ENCODE measurements around the gene INAFM1. TPM values are rescaled to one million over a fixed set of nuclear protein-coding genes. Genes with fewer than 3 reads are reported as not detected.

The INAFM1 gene
- total RNA-seq, 2 experiments from 2014 or later, result 16.9 to 19.3 TPM

DNA sequence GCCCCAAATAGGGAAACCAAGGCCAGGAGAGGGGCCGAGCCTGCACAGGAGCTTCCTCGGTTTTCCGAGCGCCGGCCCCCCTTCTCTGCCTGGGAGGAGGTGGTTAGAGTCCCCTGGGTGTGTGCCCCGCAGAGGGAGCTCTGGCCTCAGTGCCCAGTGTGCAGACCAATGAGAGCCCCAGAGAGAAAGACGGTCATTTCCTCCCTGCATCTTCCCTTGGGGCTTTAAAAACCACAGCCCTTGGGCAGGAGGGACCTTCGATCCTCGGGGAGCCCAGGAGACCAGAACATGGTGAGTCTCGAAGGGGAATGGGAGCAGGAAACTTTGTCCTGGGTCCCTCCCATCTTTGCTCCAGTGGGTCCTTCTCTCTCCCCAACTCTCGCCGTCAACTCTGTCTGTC, 34.9 kb downstream of the INAFM1 start, which contains the start of gene C5AR1:
C5AR1 (plus strand) TSS at position 254 of the 400 bp plus-strand sequence; CDS start at position 289, 35 bp downstream.
- no peak within 1 kb of the TSS for H3K27ac Mint-ChIP-seq
- Histone ChIP-seq H3K36me3 (ENCODE audit: insufficient read depth, low read length) (no peaks in the 10 kb centered on the region), H3K4me1 (ENCODE audit: insufficient read depth, low read length) (peaks cover 4% of the 10 kb centered on the region), H3K27me3 (ENCODE audit: control insufficient read depth in 1 of 2, insufficient read depth in 2 of 2, low read length in 2 of 2) (peaks cover 0 to 3% of the 10 kb centered on the region in 2 experiments), H3K4me3 (ENCODE audit: low read length) (peak within 1 kb of the TSS; percentile 5), H3K9me3 (ENCODE audit: control insufficient read depth in 1 of 2, insufficient read depth in 1 of 2, low read length in 2 of 2) (no peaks in the 10 kb centered on the region), H3K27ac (ENCODE audit: low read depth in 1 of 2, low read length in 2 of 2) (no peak within 1 kb of the TSS)
- no peaks in the 10 kb centered on the region for H3K36me3 Mint-ChIP-seq (ENCODE audit: low read depth)
- DNase-seq, result peak in 2 of 14 experiments; percentile 23 to 45
- peaks cover 25% of the 10 kb centered on the region for H3K27me3 Mint-ChIP-seq
- H3K9me3 Mint-ChIP-seq, result no peaks in the 10 kb centered on the region
- H3K4me1 Mint-ChIP-seq (ENCODE audit: low read depth), result peaks cover 5% of the 10 kb centered on the region
- ChIA-PET POLR2A (no interaction called here), CTCF (interaction anchor here (1.2 kb wide), 1 partner anchor 39 kb away, joined by 3 read pairs; the partner anchor contains the start of gene DHX34)
- TF ChIP-seq, protein P1, sequence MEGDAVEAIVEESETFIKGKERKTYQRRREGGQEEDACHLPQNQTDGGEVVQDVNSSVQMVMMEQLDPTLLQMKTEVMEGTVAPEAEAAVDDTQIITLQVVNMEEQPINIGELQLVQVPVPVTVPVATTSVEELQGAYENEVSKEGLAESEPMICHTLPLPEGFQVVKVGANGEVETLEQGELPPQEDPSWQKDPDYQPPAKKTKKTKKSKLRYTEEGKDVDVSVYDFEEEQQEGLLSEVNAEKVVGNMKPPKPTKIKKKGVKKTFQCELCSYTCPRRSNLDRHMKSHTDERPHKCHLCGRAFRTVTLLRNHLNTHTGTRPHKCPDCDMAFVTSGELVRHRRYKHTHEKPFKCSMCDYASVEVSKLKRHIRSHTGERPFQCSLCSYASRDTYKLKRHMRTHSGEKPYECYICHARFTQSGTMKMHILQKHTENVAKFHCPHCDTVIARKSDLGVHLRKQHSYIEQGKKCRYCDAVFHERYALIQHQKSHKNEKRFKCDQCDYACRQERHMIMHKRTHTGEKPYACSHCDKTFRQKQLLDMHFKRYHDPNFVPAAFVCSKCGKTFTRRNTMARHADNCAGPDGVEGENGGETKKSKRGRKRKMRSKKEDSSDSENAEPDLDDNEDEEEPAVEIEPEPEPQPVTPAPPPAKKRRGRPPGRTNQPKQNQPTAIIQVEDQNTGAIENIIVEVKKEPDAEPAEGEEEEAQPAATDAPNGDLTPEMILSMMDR (IDR thresholded peaks at IDR 0.05), result no peak
- intact Hi-C loops (cut with DNase I, micrococcal nuclease), result no loop called here
- ATAC-seq (ENCODE audit: poor library complexity), result no peak
- no peak within 1 kb of the TSS for H3K4me3 Mint-ChIP-seq

DNA sequence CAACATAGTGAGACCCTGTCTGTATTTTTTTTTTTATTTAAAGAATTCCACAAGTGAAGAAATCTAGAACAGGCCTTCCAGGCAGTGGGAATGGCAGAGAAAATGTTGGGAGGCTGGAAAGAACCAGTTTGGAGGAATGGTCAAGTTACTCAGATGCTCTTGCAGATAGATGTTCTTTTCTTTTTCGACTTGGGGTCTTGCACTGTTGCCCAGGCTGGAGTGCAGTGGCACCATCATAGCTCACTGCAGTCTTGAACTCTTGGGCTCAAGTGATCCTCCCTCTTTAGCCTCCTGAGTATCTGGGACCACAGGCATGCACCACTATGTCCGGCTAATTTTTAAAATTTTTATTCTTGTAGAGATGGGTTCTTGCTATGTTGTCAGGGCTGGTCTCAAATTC, 35.6 kb downstream of the INAFM1 start:
- DNase-seq, result no peak
- peak overlapping the region; percentile 5 for H3K4me3 ChIP-seq (ENCODE audit: low read length)
- ChIA-PET CTCF (interaction anchor here (1.2 kb wide), 1 partner anchor 39 kb away, joined by 3 read pairs; the partner anchor contains the start of gene DHX34), POLR2A (no interaction called here)
- H3K4me3 Mint-ChIP-seq, result no peak overlapping the region
- no peaks in the 10 kb centered on the region for H3K36me3 ChIP-seq (ENCODE audit: insufficient read depth, low read length)
- peaks cover 2% of the 10 kb centered on the region for H3K4me1 Mint-ChIP-seq (ENCODE audit: low read depth)
- H3K27ac ChIP-seq (ENCODE audit: low read depth in 1 of 2, low read length in 2 of 2), result no peak overlapping the region
- no peaks in the 10 kb centered on the region for H3K36me3 Mint-ChIP-seq (ENCODE audit: low read depth)
- peaks cover 24% of the 10 kb centered on the region for H3K27me3 Mint-ChIP-seq
- H3K9me3 ChIP-seq (ENCODE audit: control insufficient read depth in 1 of 2, insufficient read depth in 1 of 2, low read length in 2 of 2), result no peaks in the 10 kb centered on the region
- intact Hi-C loops (cut with DNase I, micrococcal nuclease), result no loop called here
- ATAC-seq (ENCODE audit: poor library complexity), result no peak
- H3K27me3 ChIP-seq (ENCODE audit: control insufficient read depth in 1 of 2, insufficient read depth in 2 of 2, low read length in 2 of 2), result peaks cover 0 to 3% of the 10 kb centered on the region in 2 experiments
- TF ChIP-seq, protein P1 (IDR thresholded peaks at IDR 0.05), result no peak
- H3K9me3 Mint-ChIP-seq, result no peaks in the 10 kb centered on the region
- H3K27ac Mint-ChIP-seq, result no peak overlapping the region
- peaks cover 2% of the 10 kb centered on the region for H3K4me1 ChIP-seq (ENCODE audit: insufficient read depth, low read length)

DNA sequence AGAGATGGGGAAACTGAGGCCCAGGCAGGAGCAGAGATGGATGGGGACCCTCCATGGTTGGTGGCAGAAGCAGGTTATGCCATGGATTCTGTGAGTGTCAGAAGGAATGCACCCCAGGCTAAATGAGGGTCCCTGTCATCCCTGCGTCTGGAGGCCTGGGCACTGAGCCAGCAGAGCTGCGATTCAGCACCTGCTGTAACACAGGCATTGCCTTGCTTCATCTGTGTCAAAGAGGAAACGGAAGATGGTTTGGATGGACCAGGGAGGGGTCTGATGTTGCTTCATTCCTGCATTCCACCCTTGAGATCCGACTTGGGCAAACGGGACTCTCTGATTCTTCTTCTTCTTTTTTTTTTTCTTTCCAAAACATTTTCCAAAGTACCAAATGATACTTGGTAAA, 36.1 kb downstream of the INAFM1 start:
- no peak for ATAC-seq (ENCODE audit: poor library complexity)
- POLR2A ChIA-PET, result no interaction called here
- Histone ChIP-seq H3K36me3 (ENCODE audit: insufficient read depth, low read length) (no peaks in the 10 kb centered on the region), H3K27ac (ENCODE audit: low read depth in 1 of 2, low read length in 2 of 2) (no peak overlapping the region), H3K4me1 (ENCODE audit: insufficient read depth, low read length) (no peaks in the 10 kb centered on the region), H3K4me3 (ENCODE audit: low read length) (peak overlapping the region; percentile 5), H3K27me3 (ENCODE audit: control insufficient read depth in 1 of 2, insufficient read depth in 2 of 2, low read length in 2 of 2) (peaks cover 0 to 3% of the 10 kb centered on the region in 2 experiments), H3K9me3 (ENCODE audit: control insufficient read depth in 1 of 2, insufficient read depth in 1 of 2, low read length in 2 of 2) (no peaks in the 10 kb centered on the region)
- intact Hi-C loops (cut with DNase I, micrococcal nuclease), result no loop called here
- Mint-ChIP-seq H3K36me3 (ENCODE audit: low read depth) (no peaks in the 10 kb centered on the region), H3K9me3 (no peaks in the 10 kb centered on the region), H3K27me3 (peaks cover 26% of the 10 kb centered on the region), H3K4me3 (no peak overlapping the region), H3K27ac (no peak overlapping the region), H3K4me1 (ENCODE audit: low read depth) (no peaks in the 10 kb centered on the region)
- CTCF ChIA-PET, result interaction anchor here (1.2 kb wide), 1 partner anchor 38 kb away, joined by 3 read pairs; the partner anchor contains the start of gene DHX34
- TF ChIP-seq, protein P1 (IDR thresholded peaks at IDR 0.05), result no peak
- DNase-seq, result peak in 2 of 14 experiments; percentile 47 to 48
